Measurements from ENCODE around the gene TSPAN18.

DNA sequence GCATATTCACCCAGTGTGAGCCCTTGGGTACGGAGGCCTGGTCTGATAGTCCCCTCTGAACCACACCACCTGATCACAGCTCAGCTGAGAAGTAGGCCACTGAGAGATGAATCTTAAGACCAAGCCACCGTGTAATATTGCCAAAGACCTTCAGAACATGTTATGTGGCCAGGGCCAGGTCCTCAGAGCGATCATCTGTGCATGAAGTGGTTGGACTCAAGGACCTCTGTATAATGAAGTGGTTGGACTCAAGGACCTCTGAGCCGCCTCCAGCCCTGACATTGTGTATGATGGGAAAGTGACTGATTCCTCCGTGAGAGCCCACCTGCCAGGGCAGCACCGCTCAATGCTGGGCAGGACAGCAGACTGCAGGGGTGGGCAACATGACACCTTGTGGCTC is 153.7 kb downstream of the TSPAN18 start:
- TF ChIP-seq, protein P1, sequence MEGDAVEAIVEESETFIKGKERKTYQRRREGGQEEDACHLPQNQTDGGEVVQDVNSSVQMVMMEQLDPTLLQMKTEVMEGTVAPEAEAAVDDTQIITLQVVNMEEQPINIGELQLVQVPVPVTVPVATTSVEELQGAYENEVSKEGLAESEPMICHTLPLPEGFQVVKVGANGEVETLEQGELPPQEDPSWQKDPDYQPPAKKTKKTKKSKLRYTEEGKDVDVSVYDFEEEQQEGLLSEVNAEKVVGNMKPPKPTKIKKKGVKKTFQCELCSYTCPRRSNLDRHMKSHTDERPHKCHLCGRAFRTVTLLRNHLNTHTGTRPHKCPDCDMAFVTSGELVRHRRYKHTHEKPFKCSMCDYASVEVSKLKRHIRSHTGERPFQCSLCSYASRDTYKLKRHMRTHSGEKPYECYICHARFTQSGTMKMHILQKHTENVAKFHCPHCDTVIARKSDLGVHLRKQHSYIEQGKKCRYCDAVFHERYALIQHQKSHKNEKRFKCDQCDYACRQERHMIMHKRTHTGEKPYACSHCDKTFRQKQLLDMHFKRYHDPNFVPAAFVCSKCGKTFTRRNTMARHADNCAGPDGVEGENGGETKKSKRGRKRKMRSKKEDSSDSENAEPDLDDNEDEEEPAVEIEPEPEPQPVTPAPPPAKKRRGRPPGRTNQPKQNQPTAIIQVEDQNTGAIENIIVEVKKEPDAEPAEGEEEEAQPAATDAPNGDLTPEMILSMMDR (IDR thresholded peaks at IDR 0.05; ENCODE audit: insufficient read depth, low read depth, low read length): no peak
- TF ChIP-seq EZH2 (IDR thresholded peaks at IDR 0.05; ENCODE audit: insufficient read depth, low read length): no peak
